ENCODE data around the gene NME2.

Gene NME2

GRCh38 chr17:51185763-51186332, 19.6 kb downstream of the NME2 start:
- H3K4me3 ChIP-seq (ENCODE audit: low read length): no peak overlapping the region
- no peak for DNase-seq (ENCODE audit: low read depth)
- no peak for TF ChIP-seq CTCF (conservative IDR thresholded peaks at IDR 0.05; ENCODE audit: low read depth, low read length)

- no peak for TF ChIP-seq CTCF (conservative IDR thresholded peaks at IDR 0.05; ENCODE audit: low read depth, low read length)
- H3K4me3 ChIP-seq (ENCODE audit: low read length): no peak overlapping the region
These were observed 22.1 kb downstream of the NME2 start for GRCh38 chr17:51188271-51188833.

GRCh38 chr17:51189162-51189561, 23.0 kb downstream of the NME2 start:
- no peak for TF ChIP-seq CTCF (conservative IDR thresholded peaks at IDR 0.05; ENCODE audit: low read depth, low read length)
- no peak for DNase-seq (ENCODE audit: low read depth)
- H3K4me3 ChIP-seq (ENCODE audit: low read length): no peak overlapping the region

More at GRCh38 chr17:51188271-51188833, 22.1 kb downstream of the NME2 start:
- DNase-seq (ENCODE audit: low read depth): no peak

- DNase-seq (ENCODE audit: low read depth): no peak
- H3K4me3 ChIP-seq (ENCODE audit: low read length): no peak overlapping the region
- TF ChIP-seq CTCF (conservative IDR thresholded peaks at IDR 0.05; ENCODE audit: low read depth, low read length): no peak
These were observed 23.4 kb downstream of the NME2 start for GRCh38 chr17:51189628-51190027.

- no peak for DNase-seq (ENCODE audit: low read depth)
- no peak for TF ChIP-seq CTCF (conservative IDR thresholded peaks at IDR 0.05; ENCODE audit: low read depth, low read length)
- no peak overlapping the region for H3K4me3 ChIP-seq (ENCODE audit: low read length)
These were observed 25.7 kb downstream of the NME2 start for GRCh38 chr17:51191895-51192294.

GRCh38 chr17:51197754-51198153, 31.5 kb downstream of the NME2 start:
- no peak overlapping the region for H3K4me3 ChIP-seq (ENCODE audit: low read length)
- no peak for DNase-seq (ENCODE audit: low read depth)
- no peak for TF ChIP-seq CTCF (conservative IDR thresholded peaks at IDR 0.05; ENCODE audit: low read depth, low read length)

- no peak overlapping the region for H3K4me3 ChIP-seq (ENCODE audit: low read length)
- DNase-seq (ENCODE audit: low read depth): no peak
- TF ChIP-seq CTCF (conservative IDR thresholded peaks at IDR 0.05; ENCODE audit: low read depth, low read length): no peak
These were observed 34.1 kb downstream of the NME2 start for GRCh38 chr17:51200295-51200694.

Data from retinal pigment epithelial cell (primary cell).